Esophagus muscularis mucosa (tissue), 4 donors: ENCODE measurements around the gene IFT27.

Source experiments
- CTCF ChIP-seq, 3 experiments: fragments of 200-600 bp in 2 of 3; fragments of 450-650 bp in 1 of 3; sonication (generic) in 2 of 3; IDR thresholded peaks; one replicate each; pipeline ENCODE4 v1.5.1; 2017 to 2019; ENCODE audit warnings: antibody characterized with exemption in 3 of 3, mild to moderate bottlenecking in 2 of 3, moderate library complexity in 1 of 3
- EP300 ChIP-seq: sonication (generic); formaldehyde crosslinking; IDR thresholded peaks from one replicate; pipeline ENCODE4 v1.6.1; 2017; ENCODE audit warnings: antibody characterized with exemption
- POLR2A ChIP-seq: fragments of 450-650 bp; IDR thresholded peaks from one replicate; pipeline ENCODE4 v1.6.1; 2017; ENCODE audit warnings: antibody characterized with exemption, moderate library complexity, mild to moderate bottlenecking, low read depth
- POLR2AphosphoS5 ChIP-seq, 2 donors: sonication (generic); formaldehyde crosslinking; IDR thresholded peaks; one replicate each; pipeline ENCODE4 v1.6.1; 2017; ENCODE audit warnings: antibody characterized with exemption in 2 of 2

GRCh38 chr22:36795633-36796032 is 19.7 kb upstream of the IFT27 start:
- TF ChIP-seq CTCF (IDR thresholded peaks at IDR 0.05) = no peak
- TF ChIP-seq POLR2A = no peak
- TF ChIP-seq EP300 = no peak
- no peak for TF ChIP-seq POLR2AphosphoS5 (IDR thresholded peaks at IDR 0.05)
